SU-DHL-6 (cell line): ENCODE results near the gene USP28.
"Not testable (repeated sequence)": the region's sequence is repeated elsewhere in the genome, so short reads cannot be mapped to it uniquely, and the experiment has no call there.

Experiments
- H2AFZ ChIP-seq: fragments of 200-600 bp; sonication (generic); 2 replicates; pipeline ENCODE4 v1.6.1; 2014; ENCODE audit warnings: low read depth, mild to moderate bottlenecking, moderate library complexity, mixed read lengths, antibody characterized with exemption, low read length; ENCODE audit not compliant: severe bottlenecking
- H3F3A ChIP-seq: fragments of 200-600 bp; shearing (Covaris generic); 2 replicates; pipeline ENCODE4 v1.6.0; 2016; ENCODE audit warnings: antibody characterized with exemption, mild to moderate bottlenecking; ENCODE audit not compliant: insufficient read depth
- H3K27ac ChIP-seq: fragments of 200-600 bp; sonication (generic); 2 replicates; pipeline ENCODE4 v1.5.1; 2016; ENCODE audit warnings: low read depth, mild to moderate bottlenecking, low read length, moderate library complexity, mixed read lengths
- H3K27me3 ChIP-seq: fragments of 200-600 bp; sonication (generic), shearing (Covaris generic); 2 replicates; pipeline ENCODE4 v1.6.0; 2014; ENCODE audit warnings: mild to moderate bottlenecking, low read length
- H3K36me3 ChIP-seq: fragments of 200-600 bp; sonication (generic); 2 replicates; pipeline ENCODE4 v1.6.1; 2014; ENCODE audit warnings: mild to moderate bottlenecking, low read length, mixed read lengths
- H3K4me2 ChIP-seq: fragments of 300-600, 200-600 bp; shearing (Covaris generic), sonication (generic); 2 replicates; pipeline ENCODE4 v1.6.0; 2014; ENCODE audit warnings: low read length, low read depth, mild to moderate bottlenecking; ENCODE audit not compliant: poor library complexity, severe bottlenecking
- H3K4me3 ChIP-seq: fragments of 200-600 bp; sonication (generic); 2 replicates; pipeline ENCODE4 v1.5.1; 2014; ENCODE audit warnings: antibody characterized with exemption, low read length, mild to moderate bottlenecking, mixed read lengths; ENCODE audit not compliant: insufficient read depth, poor library complexity, severe bottlenecking
- H3K79me2 ChIP-seq: fragments of 200-600 bp; sonication (generic); 2 replicates; pipeline ENCODE4 v1.6.1; 2014; ENCODE audit warnings: mild to moderate bottlenecking, low read length, moderate library complexity; ENCODE audit not compliant: insufficient read depth
- H3K9ac ChIP-seq: fragments of 200-600 bp; sonication (generic); 2 replicates; pipeline ENCODE4 v1.7.0; 2014; ENCODE audit warnings: mild to moderate bottlenecking, low read length
- H3K9me2 ChIP-seq: fragments of 200-600 bp; sonication (generic); replicated peaks from 2 replicates; pipeline ENCODE4 v1.6.1; 2014; ENCODE audit warnings: low read length; ENCODE audit not compliant: insufficient read depth
- H3K9me3 ChIP-seq: fragments of 200-600 bp; sonication (generic); 2 replicates; pipeline ENCODE4 v1.6.1; 2014; ENCODE audit warnings: low read length, mixed read lengths; ENCODE audit not compliant: insufficient read depth
- H4K20me1 ChIP-seq: fragments of 200-600 bp; sonication (generic); 2 replicates; pipeline ENCODE4 v1.6.1; 2014; ENCODE audit warnings: low read depth, mild to moderate bottlenecking, antibody characterized with exemption, low read length, moderate library complexity, mixed read lengths
- EZH2phosphoT487 ChIP-seq: fragments of 200-600 bp; sonication (generic), shearing (Covaris generic); conservative IDR thresholded peaks from 2 replicates; pipeline ENCODE4 v1.6.1; 2018; ENCODE audit warnings: mild to moderate bottlenecking, antibody characterized with exemption, low read length, moderate library complexity, mixed read lengths
- TF ChIP-seq, protein P1 (sequence below): fragments of 200-600 bp; sonication (generic); IDR thresholded peaks from one replicate; pipeline ENCODE4 v1.5.1; 2017; ENCODE audit warnings: antibody characterized with exemption, mild to moderate bottlenecking, low read length, moderate library complexity; ENCODE audit not compliant: insufficient read depth, poor library complexity, severe bottlenecking

USP28 gene

GRCh38 chr11:113884361-113884836, 9.0 kb upstream of the USP28 start:
- Histone ChIP-seq H3K36me3 (no peaks in the 10 kb centered on the region), H3K79me2 (no peaks in the 10 kb centered on the region), H4K20me1 (no peaks in the 10 kb centered on the region), H3K4me3 (no peak overlapping the region), H3K27me3 (no peaks in the 10 kb centered on the region), H2AFZ (no peak overlapping the region), H3K9ac (no peak overlapping the region), H3K4me2 (no peak overlapping the region), H3K9me3 (no peaks in the 10 kb centered on the region), H3K9me2 (no peaks in the 10 kb centered on the region), H3F3A (no peaks in the 10 kb centered on the region), H3K27ac (no peak overlapping the region)
- TF ChIP-seq, protein P1, sequence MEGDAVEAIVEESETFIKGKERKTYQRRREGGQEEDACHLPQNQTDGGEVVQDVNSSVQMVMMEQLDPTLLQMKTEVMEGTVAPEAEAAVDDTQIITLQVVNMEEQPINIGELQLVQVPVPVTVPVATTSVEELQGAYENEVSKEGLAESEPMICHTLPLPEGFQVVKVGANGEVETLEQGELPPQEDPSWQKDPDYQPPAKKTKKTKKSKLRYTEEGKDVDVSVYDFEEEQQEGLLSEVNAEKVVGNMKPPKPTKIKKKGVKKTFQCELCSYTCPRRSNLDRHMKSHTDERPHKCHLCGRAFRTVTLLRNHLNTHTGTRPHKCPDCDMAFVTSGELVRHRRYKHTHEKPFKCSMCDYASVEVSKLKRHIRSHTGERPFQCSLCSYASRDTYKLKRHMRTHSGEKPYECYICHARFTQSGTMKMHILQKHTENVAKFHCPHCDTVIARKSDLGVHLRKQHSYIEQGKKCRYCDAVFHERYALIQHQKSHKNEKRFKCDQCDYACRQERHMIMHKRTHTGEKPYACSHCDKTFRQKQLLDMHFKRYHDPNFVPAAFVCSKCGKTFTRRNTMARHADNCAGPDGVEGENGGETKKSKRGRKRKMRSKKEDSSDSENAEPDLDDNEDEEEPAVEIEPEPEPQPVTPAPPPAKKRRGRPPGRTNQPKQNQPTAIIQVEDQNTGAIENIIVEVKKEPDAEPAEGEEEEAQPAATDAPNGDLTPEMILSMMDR: no peak
- TF ChIP-seq EZH2phosphoT487: no peak

GRCh38 chr11:113881856-113882255, 6.5 kb upstream of the USP28 start:
- Histone ChIP-seq H3K27me3 (no peaks in the 10 kb centered on the region), H4K20me1 (no peaks in the 10 kb centered on the region), H3K9me3 (no peaks in the 10 kb centered on the region), H3K4me2 (no peak overlapping the region), H3K79me2 (no peaks in the 10 kb centered on the region), H3K9me2 (no peaks in the 10 kb centered on the region), H3F3A (0 out of 2 replicates have a peak, but pooled peaks cover 2% of the 10 kb centered on the region), H3K27ac (no peak overlapping the region), H3K9ac (no peak overlapping the region), H2AFZ (no peak overlapping the region), H3K36me3 (no peaks in the 10 kb centered on the region), H3K4me3 (no peak overlapping the region)
- TF ChIP-seq, protein P1: no peak
- TF ChIP-seq EZH2phosphoT487: no peak

GRCh38 chr11:113880971-113881370, 5.6 kb upstream of the USP28 start:
- H3K36me3 ChIP-seq: no peaks in the 10 kb centered on the region
- H3K27ac ChIP-seq: no peak overlapping the region
- no peak overlapping the region for H3K4me3 ChIP-seq
- no peak for TF ChIP-seq EZH2phosphoT487
- TF ChIP-seq, protein P1: no peak
- no peaks in the 10 kb centered on the region for H3K9me3 ChIP-seq
- H2AFZ ChIP-seq: no peak overlapping the region
- 0 out of 2 replicates have a peak, but pooled peaks cover 4% of the 10 kb centered on the region for H3F3A ChIP-seq
- no peak overlapping the region for H3K9ac ChIP-seq
- no peaks in the 10 kb centered on the region for H3K9me2 ChIP-seq
- H3K79me2 ChIP-seq: no peaks in the 10 kb centered on the region
- H3K4me2 ChIP-seq: no peak overlapping the region
- H3K27me3 ChIP-seq: no peaks in the 10 kb centered on the region
- no peaks in the 10 kb centered on the region for H4K20me1 ChIP-seq

DNA sequence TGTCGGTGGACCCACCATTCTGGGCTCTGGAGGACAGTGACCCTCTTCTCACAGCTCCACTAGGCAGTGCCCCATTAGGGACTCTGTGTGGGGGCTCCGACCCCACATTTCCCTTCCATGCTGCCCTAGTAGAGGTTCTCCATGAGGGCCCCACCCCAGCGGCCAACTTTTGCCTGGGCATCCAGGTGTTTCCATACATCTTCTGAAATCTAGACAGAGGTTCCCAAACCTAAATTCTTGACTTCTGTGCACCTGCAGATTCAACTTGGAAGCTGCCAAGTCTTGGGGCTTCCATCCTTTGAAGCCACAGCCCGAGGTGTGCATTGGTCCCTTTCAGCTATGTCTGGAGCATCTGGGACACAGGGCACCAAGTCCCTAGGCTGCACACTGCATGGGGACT, 4.1 kb upstream of the USP28 start:
- not testable (repeated sequence) for H4K20me1 ChIP-seq, H3K79me2 ChIP-seq, H3K9me3 ChIP-seq, H2AFZ ChIP-seq, H3K27me3 ChIP-seq, H3K4me2 ChIP-seq, H3K4me3 ChIP-seq, H3K36me3 ChIP-seq, H3K9ac ChIP-seq, H3K27ac ChIP-seq, H3K9me2 ChIP-seq, H3F3A ChIP-seq
